Left colon (tissue), 2 donors: ENCODE data around the gene TLE3. TPM values are rescaled to one million over a fixed set of nuclear protein-coding genes. Genes with fewer than 3 reads are reported as not detected.

ENCODE experiments used
- ATAC-seq: fragments of 200-7000 bp; cut with Tn5 transposase; one replicate; pipeline ENCODE4 v1.9.1; 2020; ENCODE audit warnings: mild to moderate bottlenecking, moderate library complexity
- DNase-seq, 2 donors: peaks; one replicate each; pipeline ENCODE4 v3.0.0-alpha.2; 2020
- intact Hi-C, 2 donors: fragments of 100-400 bp; cut with DNase I in 1 of 2; cut with micrococcal nuclease in 1 of 2; formaldehyde crosslinking; loops; one replicate each; pipeline versions ENCODE4 v1.11.2 to v1.14.0; 2022; cut with DNase I, micrococcal nuclease
- total RNA-seq, 2 donors: library from RNA; stranded (reverse); fragmentation: NEBNext Ultra II Directional; extraction: Animal tissue kit (Norgen Biotek cat#: 25700); gene quantifications; one replicate each; pipeline ENCODE4 v1.2.1, GENCODE V29; 2021
- donor health status: DM: no; HTN: no; CAD: no.
- donor health status: DM: yes; HTN: yes; CAD: no.

Gene TLE3
- total RNA-seq, 2 donors from 2014 or later: 51.2 to 79.7 TPM

GRCh38 chr15:70025413-70026296 lies 72.1 kb downstream of the TLE3 start:
- intact Hi-C loops: no loop called here
- DNase-seq: no peak
- no peak for ATAC-seq

GRCh38 chr15:70024521-70024920 lies 73.2 kb downstream of the TLE3 start:
- intact Hi-C loops: no loop called here
- DNase-seq (no peak), ATAC-seq (no peak)

DNA sequence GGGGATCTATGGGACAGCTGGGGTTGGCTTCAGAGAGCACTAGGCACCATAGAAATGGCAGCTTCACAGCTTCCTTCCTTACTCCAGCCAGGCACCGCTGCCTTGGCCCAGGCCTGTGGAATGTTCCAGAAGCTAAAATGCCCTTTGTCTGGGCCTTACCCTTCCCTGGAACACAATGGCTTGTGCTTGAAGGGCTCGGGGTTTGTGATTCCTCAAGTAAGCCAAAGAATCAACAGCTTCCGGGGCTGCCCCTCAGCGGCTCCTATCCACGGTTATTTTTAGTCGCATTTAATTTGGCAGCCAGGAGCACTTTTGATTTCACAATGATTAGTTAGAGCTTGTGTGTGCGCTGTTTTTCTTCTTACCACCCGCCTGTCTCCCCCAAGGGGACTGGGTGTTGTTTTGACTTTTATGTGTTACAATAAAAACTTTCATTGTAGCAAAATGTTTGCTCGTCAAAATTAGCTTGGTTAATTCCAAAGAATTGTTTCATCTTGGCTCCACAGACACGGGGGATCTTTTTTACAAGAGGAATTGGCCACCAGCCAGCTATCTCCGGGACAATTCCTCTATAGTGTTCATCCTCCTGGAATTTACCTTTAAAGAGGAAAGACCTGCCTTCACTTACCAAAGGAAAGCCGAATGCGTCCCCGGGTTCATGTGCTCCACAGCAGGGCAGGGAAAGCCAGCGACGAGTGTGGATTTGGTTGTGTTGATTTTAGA lies 73.8 kb downstream of the TLE3 start:
- intact Hi-C loops: no loop called here
- ATAC-seq (peak; percentile 21), DNase-seq (peak in 1 of 2 donors; percentile 51)

DNA sequence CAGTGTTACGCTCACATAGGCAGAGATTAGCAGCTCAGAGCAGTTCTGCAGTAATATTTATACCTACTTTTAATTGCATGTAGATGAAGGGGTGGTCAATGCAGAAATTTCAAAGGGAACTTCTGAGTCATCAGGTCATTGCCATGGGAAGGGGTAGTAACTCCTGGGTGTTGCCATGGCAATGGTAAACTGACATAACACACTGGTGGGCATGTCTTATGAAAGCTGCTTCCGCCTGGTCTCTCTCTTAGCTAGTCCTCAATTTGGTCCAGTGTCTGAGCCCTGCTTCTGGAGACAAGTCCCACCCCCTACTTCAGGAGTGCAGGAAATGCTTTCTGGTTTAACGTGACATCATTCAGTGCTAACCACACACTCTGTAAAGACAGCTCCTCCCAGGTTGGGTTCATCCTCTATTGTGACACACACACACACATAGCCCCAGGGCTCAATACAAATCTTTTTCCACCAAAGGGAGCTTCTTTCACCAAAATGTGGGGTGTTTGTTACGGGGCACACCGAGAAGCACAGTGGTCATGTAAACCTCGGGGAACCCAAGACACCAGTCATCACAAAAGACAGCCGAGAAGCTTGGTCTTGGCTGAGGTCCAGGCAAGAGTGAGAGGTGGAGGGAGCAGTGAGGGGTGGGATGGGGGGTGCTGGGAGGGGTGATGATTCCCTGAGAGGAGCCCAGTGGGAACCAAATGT lies 74.5 kb downstream of the TLE3 start:
- intact Hi-C loops: no loop called here
- no peak for DNase-seq
- ATAC-seq: peak; percentile 51

GRCh38 chr15:70020229-70020628 lies 77.5 kb downstream of the TLE3 start:
- DNase-seq (no peak), ATAC-seq (no peak)
- intact Hi-C loops: no loop called here

DNA sequence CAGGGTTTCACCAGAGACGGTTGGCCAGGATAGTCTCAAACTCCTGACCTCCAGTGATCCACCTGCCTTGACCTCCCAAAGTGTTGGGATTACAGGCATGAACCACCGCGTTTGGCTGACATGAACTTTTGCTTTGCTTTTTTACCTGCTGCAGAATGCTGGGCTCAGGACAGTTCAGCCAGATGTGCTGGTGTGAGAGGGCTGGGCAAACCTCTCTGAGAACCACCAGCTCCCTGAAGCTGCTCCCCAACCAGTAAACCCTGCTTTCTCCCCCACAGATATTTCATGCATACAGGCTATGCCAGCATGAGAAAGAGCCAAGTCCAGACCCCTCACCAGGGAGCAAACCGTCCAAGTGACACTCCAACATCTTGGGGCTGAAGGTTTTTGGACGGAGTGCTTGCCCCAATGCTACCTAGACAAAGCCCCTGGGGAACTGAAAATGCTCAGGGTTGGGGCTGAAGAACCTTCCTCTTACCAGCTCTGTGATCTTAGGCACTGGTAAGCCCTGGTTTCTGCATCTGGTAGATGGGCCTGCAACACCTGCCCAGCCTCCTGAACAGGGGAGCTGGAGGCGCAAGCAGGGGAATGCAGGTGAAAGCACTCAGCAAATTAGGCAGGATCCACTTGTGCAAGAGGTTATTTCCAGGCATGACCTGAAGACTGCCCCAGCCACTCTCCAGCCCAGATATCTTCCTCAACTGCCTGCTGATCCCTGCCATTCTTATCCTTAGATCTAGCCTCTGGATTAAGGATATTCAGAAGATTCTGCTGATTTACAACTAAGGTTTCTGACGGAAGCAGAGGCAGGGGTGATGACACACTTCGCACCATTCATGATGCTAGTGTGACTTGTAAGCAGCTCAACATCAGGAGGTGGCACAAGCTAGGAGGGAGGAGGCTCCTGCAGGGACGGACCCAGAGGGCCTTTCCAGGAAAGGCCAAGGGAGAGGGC lies 78.8 kb downstream of the TLE3 start:
- ATAC-seq (no peak), DNase-seq (no peak)
- intact Hi-C loops: no loop called here

GRCh38 chr15:70017801-70018200 lies 79.9 kb downstream of the TLE3 start:
- DNase-seq (no peak), ATAC-seq (no peak)
- intact Hi-C loops: no loop called here

DNA sequence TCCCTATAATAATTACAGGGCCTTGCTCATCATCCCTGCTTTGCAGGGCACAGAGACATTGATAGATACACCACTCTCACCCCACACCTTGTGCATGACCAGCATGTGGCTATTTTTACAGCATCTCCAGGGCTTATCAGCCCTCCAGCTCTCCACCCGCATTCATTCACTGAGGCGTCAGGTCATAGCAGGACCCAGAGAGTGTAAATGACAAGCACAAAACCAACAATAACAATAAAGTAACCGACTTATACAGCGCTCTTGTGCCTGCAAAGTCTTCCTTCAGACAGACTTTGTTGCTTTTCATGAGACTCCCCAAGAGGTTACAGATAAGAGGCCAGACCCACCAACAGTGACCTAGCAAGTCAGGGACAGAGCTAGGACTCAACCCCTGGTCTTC lies 80.7 kb downstream of the TLE3 start:
- ATAC-seq (no peak), DNase-seq (no peak)
- intact Hi-C loops: no loop called here

DNA sequence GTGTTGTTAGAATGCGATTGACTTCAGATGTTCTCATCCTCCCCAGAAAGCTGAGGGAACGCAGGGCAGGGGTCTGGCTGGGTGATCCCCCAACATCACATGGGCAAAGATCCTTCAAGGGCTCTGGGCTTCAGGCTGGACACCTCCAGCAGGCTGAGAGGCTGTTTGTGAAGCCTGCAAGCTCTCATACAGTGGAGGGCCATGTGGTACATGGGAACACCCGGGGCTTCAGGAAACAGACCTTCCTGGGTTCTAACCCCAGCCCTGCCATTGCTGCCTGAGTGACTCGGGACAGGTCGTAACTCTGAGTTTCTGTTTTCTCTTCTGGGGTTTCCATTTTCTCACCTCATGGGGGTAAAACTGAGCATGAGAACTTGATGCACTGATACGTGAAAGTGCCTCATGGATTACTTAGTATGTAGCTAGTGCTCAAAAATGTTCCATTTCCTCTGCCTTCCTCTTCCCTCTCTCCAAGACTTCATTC lies 81.2 kb downstream of the TLE3 start:
- DNase-seq (no peak), ATAC-seq (no peak)
- intact Hi-C loops: no loop called here

DNA sequence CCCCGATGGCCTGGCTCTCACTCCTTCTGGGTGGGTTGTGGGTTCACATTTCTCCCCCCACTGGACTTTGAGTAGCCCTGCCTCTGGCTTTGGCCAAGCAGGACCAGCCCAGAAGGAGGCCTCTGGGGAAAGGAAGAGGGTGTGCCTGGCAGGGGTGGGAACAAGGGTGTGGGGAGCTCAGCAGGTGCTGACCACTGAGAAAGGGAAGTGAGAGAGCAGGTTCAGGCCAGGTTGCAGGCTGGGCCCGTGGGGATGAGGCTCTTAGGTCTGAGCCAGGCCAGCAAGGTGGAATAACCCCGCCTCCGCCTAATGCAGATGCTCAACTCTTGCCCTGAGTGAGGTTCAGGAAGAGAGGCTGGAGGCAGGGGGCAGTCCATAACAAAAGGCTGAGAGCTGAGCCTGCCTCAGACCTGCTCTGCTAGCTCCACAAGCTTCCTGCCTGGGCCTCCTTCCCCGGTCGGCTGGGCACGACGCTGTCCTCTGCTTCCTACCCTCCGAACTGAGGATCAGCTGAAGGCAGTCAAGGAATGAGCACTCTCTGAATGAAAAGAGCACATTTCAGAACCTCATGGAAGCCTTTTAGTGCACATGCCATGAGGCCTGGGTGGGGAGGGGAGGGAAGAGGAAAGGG lies 82.7 kb downstream of the TLE3 start:
- DNase-seq: peak; percentile 53 to 57
- intact Hi-C loops: no loop called here
- peak; percentile 62 for ATAC-seq

- intact Hi-C loops: no loop called here
- ATAC-seq: no peak
- DNase-seq: no peak
Observed at GRCh38 chr15:70014331-70014730, 83.4 kb downstream of the TLE3 start.

DNA sequence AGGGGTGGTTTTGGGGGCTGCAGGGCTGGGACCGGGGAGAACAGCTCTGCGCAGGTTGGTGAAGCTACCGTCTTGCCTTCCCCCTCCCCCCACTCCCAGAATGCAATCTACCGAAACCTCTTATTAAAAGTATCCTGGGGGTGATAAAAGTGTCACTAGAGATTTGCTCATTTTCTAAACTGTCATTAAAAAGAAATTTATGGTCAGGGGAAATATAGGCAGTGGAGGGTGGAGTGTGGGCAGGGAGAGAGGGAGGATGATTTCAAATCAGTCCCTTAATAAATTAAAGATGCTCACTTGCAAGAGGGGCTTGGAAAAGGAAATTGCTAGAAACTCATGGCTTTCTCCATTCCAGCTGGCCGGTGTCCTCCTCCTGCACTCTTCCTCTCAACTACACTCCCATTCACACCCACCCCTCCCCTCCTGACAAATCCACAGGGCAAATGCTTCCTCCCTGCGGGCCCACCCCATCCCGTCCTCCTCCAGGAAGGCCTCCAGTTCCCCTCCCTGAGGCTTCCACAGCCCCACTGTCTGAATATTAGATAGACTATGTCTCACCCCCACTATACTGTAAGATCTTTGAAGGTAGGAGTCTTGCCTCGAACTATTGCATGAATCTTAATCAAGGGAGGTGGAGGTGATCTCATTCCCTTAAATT lies 83.9 kb downstream of the TLE3 start:
- intact Hi-C loops: no loop called here
- ATAC-seq (no peak), DNase-seq (no peak)

DNA sequence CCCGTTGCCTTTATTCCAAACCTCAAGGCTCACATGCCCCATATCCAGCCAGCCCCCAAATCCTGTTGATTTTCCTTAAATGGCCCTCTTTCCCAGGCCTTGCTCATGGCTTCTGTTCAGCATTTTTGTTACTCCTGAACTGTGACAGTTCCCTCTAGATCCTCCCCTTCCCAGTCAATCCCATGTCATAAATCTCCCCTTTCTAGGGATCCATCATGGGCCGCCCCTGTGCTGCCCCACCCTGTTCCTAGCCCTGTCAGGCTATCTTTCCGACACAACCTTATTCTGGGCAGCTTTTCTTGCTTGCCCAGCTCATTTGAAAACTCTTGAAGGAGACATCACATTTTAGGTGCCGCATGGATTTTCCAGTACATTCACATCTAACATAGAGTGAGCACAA lies 84.8 kb downstream of the TLE3 start:
- intact Hi-C loops: no loop called here
- ATAC-seq (no peak), DNase-seq (no peak)

DNA sequence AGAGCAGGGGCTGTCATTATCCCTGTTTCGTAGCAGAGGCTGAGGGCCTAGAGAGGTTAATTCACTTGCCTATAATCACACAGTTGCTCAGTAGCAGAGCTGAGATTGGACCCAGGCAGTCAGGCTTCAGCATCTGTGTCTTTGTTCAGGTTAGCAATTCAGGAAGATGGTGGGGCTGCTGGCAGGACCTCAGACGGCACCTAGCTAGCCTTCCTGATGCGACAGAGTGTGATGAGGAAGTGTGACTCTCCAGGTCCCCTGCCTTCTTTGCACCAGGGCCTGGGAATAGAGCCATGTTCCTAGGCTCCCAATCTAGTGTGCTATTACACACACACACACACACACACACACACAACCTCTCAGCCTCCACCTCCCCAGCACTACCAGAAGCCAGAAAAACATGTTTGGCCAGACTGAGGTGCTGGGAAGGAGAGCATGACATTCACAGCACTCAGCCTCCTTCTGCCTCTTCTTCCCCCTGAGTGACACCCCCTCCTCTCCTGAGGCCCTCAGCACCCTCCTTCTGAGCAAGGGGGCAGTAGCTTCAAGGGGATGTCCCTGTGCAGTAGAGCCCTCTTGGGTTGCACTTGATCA lies 88.9 kb downstream of the TLE3 start:
- DNase-seq: no peak
- ATAC-seq: no peak
- intact Hi-C loops: no loop called here

DNA sequence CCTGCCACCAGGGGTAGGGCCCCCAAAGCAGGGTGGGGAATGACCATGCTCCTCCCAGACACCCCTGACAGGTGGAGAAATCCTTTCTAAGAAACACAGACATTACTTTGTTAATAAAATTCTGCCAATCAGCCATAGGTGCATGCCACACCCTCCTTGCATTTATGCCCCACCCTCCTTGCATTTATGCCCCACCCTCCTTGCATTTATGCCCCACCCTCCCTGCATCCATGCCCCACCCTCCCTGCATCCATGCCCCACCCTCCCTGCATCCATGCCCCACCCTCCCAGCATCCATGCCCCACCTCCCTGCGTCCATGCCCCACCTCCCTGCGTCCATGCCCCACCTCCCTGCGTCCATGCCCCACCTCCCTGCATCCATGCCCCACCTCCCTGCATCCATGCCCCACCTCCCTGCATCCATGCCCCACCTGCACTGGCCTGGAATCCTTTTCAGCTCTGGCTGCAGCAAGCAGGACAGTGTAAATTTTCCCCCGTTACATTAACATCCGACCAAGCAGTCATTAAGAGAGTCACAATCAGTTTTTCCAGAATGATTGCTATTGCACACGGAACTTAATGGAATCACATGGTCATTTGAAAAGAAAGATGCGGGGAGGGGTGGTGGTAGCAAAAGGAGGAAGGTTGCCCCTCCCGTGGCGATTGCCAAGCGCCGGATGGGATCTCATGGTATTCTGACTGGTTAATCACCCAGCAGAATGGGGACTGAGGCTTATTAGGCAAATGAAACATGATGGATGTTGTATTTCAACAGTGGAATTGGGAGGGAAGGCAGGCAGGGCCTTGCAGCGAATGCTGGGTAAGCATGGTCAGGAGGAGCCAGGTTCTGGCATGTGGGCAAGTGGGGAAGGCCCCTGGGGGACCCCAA lies 91.2 kb downstream of the TLE3 start:
- DNase-seq (no peak), ATAC-seq (no peak)
- intact Hi-C loops: no loop called here

GRCh38 chr15:70004826-70005225 lies 92.9 kb downstream of the TLE3 start:
- DNase-seq (no peak), ATAC-seq (no peak)
- intact Hi-C loops: no loop called here
